GM21576 (cell line): ENCODE measurements around the gene BIN2.
"Not testable (repeated sequence)": the region's sequence is repeated elsewhere in the genome, so short reads cannot be mapped to it uniquely, and the experiment has no call there.

Experiments used
- ATAC-seq: cut with Tn5 transposase; IDR thresholded peaks from one replicate; pipeline ENCODE4 v1.9.1; 2021; ENCODE audit warnings: mild to moderate bottlenecking, moderate library complexity; ENCODE audit not compliant: unreplicated experiment

The BIN2 gene

DNA sequence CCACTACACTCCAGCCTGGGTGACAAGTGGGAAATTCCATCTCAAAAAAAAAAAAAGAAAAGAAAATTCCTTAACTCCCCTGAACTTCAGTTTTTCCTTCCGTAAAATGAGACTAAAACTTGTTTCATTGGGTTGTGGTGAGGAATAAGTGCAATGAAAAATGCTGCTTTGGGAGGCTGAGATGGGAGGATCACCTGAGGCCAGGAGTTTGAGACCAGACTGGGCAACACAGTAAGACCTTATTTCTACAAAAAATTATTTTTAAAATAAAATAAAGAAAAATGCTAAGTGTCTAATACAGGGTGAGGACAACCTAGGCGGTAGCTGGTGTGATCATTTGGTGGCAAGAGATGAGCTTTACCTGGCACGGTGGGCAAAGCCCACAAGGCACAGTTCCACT, 60.6 kb downstream of the BIN2 start:
- no peak for ATAC-seq

GRCh38 chr12:51262758-51263177, 61.2 kb downstream of the BIN2 start:
- no peak for ATAC-seq

DNA sequence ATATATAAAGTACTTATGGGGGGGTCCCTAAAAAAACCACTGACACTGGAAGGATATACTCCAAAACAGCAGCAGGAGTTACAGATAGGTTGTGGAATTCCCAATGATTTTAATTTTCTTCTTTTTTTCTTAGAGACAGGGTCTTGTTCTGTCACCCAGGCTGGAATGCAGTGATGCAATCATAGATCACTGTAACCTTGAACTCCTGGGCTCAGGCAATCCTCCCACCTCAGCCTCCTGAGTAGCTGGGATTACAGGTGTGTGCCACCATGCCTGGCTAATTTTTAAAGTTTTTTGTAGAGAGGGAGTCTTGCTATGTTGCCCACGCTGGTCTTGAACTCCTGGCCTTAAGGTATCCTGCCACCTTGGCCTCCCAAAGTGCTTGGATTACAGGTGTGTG, 64.4 kb downstream of the BIN2 start:
- not testable (repeated sequence) for ATAC-seq

GRCh38 chr12:51254536-51254935, 69.4 kb downstream of the BIN2 start:
- ATAC-seq = no peak

- no peak for ATAC-seq
Observed at GRCh38 chr12:51253276-51253675, 70.7 kb downstream of the BIN2 start.

DNA sequence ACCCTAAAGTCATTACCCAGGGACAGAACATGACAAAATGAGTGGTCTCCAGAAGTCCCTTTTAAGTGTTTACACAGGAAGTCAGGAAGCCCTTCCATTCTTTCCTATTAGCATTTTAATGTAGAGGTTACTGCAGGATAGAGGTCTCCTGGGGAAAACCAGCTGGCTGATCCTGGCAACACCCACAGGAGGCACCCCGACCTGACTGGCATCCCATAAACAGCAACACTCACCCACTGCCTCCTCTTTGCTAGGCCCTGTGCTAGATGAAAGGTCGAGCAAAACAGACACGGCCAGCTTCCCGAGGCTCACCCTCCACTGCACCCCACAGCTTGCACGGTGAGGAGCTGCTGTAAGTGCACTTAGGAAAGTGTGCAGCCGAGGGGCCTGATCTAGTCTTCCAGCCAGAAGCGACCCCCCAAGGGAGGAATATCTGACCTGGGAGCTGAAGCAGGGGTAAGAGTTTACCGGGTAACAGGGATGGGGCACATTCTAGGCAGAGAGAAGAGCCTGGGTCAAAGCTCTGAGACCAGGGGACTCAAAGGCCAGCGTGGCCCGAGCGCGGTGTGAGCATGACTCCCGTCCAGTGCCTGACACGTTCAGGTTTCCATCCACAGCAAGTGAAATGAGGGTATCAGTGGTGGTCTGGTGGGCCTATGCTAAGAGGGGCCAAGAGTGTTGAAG, 76.3 kb downstream of the BIN2 start:
- no peak for ATAC-seq

- ATAC-seq = no peak
Observed at GRCh38 chr12:51246254-51246853, 77.6 kb downstream of the BIN2 start.

DNA sequence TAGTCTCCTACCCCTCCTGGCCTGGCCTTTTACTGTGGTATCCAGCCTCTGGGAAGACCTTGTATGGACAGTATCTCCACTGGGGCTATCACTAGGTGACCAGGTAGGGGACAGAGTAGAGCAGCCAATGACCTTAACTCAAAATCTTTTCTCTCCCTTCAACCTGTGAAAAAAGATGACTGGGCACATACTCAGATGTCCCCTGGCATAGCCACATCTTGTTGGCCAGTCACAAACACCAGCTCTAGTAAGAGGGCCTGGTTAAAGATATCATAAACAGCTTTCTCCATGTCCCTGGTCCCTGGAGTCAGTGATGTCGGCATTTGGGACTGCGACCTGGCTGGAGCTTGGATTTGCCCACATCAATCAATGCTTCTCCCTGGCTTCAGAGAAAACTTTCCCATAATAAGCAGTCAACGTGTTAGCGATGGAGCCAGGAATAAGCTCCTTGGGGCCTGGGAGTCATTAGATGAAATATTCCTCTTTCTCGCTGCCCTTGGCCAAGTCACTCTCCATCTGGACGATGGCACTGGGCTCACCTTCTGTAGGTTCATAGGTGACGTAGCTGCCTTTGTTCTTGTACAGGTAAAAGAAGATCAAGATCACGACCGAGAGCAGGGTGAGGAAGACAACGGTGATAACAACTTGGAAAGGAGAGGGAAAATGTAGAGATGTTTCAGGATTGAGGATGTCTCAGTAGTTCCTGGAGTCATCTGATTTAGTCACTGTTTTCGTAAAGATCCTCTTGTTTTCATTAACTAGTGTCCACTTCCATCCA, 78.3 kb downstream of the BIN2 start:
- no peak for ATAC-seq

DNA sequence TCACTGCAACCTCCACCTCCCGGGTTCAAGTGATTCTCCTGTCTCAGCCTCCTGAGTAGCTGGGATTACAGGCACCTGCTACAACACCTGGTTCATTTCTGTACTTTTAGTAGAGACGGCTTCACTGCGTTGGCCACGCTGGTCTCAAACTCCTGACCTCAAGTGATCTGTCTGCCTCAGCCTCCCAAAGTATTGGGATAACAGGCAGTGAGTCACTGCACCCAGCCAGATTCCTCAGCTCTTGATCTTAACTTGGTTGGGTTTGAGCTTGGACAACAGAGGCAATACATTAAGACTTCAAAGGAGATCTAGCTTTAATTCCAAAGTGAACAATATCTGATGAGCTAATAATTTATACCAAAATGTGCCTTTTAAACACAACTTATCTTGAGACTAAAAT, 79.7 kb downstream of the BIN2 start:
- ATAC-seq = no peak

DNA sequence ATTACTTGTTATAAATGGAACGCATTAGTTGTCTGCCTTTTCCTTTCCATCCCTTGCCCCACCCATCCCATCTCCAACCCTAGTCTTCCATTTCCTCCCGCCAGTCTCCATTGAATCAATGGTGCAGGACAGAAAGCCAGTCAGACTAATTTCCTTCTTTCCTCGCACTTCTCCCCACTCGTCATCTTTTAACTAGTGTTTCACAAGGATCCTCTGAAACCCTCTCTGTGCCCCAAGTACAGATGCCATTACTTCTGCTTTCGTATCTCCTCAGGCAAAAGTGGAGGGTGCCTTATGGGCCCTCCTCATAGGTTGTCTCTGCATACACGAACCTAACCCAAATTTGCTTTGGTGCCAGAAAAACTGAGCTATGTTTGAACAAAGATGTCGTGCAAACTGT, 81.1 kb downstream of the BIN2 start:
- ATAC-seq = no peak

DNA sequence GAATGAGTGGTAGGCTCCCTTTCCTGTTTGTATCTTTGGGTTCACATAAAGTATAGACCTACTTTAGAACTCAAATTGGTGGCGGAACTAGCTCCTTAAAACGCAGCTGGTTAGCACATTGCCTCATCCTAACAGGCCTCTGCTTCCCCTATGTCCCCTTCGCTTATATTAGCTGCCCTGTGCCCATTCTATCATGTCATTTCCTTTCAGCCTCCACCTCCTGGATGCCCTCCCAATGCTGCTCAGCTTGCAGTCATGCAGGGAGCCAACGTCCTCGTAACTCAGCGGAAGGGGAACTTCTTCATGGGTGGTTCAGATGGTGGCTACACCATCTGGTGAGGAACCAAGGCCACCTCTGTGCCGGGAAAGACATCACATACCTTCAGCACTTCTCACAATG, 81.9 kb downstream of the BIN2 start:
- no peak for ATAC-seq

DNA sequence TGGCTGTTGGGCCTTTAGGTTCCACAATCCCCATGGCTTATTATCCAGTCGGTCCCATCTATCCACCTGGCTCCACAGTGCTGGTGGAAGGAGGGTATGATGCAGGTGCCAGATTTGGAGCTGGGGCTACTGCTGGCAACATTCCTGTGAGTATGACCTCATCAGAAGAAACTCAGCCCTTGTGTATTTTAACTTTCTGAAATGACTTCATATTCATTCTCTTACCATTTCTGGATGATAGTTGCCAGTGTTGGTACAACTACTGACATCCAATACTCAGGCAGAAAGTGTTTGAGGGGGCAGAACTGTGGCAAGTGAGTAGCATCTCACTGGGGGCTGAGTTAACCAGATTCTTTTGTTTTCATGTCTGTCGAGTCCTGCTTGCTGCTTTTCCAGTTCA, 83.0 kb downstream of the BIN2 start:
- no peak for ATAC-seq

DNA sequence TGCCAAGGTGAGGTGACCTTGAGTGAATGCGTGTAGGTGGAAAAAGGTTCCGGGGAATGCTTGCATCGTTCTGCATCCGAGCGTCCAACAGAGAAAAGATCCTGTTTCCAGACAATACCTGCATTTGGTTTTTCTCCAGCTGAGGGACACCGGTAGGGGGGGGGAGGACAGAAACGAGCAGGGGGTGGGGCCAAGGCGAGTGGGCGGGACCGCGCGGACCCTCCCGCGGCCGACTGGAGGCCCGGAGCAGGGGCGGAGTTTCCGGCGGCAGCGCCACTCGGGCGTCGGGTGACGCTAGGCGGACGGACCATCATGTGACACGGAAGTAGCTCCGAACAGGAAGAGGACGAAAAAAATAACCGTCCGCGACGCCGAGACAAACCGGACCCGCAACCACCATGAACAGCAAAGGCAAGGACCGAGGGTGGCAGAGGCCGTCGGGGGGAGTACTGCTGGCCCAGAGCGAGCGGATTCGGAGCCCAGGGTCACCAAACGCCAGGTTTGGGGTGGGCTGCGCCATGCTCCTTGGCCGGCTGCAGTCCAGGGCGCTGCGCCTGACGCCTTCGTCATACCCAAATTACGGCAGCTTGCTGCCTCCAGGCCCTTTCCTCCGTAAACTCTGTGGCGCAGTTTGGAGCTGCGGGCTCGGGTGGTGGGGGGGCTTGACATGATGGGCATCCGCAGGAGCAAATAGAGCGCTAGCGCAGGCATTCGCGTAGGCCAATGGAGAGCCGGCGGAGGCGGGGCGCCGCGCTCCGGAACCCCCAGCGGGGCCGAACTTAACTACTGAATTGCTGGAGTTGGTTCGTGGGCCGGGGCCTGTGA, 85.3 kb downstream of the BIN2 start, which contains the start of gene DAZAP2:
DAZAP2 (plus strand) TSS at position 317 of the 825 bp plus-strand sequence; CDS start at position 399, 82 bp downstream.
- ATAC-seq = peak; percentile 85

GRCh38 chr12:51238037-51238509, 85.9 kb downstream of the BIN2 start:
- ATAC-seq = peak; percentile 5

- ATAC-seq = no peak
Observed at GRCh38 chr12:51234530-51234929, 89.4 kb downstream of the BIN2 start.

DNA sequence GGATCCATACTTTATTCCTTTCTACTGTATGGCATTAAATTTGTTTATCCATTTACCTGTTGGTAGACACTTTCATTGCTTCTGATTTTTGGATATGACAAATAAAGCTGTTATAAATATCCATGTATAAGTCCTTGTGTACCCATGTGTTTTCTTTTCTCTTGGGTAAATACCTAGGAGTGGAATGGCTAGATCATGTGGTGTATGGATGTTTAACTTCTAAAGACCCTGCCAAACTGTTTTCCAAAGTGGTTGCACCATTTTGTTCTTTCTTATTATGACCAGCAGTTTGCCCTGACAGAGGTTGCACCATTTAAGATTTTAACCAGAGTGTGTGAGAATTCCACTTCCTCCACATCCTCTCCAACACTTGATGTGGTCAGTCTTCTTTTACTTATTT, 91.3 kb downstream of the BIN2 start:
- no peak for ATAC-seq
